ENCODE data around the gene ATP6V1E1.

- TF ChIP-seq, protein P1, sequence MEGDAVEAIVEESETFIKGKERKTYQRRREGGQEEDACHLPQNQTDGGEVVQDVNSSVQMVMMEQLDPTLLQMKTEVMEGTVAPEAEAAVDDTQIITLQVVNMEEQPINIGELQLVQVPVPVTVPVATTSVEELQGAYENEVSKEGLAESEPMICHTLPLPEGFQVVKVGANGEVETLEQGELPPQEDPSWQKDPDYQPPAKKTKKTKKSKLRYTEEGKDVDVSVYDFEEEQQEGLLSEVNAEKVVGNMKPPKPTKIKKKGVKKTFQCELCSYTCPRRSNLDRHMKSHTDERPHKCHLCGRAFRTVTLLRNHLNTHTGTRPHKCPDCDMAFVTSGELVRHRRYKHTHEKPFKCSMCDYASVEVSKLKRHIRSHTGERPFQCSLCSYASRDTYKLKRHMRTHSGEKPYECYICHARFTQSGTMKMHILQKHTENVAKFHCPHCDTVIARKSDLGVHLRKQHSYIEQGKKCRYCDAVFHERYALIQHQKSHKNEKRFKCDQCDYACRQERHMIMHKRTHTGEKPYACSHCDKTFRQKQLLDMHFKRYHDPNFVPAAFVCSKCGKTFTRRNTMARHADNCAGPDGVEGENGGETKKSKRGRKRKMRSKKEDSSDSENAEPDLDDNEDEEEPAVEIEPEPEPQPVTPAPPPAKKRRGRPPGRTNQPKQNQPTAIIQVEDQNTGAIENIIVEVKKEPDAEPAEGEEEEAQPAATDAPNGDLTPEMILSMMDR (IDR thresholded peaks at IDR 0.05): no peak
- TF ChIP-seq POLR2A (IDR thresholded peaks at IDR 0.05): no peak
Measured at GRCh38 chr22:17576470-17576869, 52.1 kb downstream of the ATP6V1E1 start.

Data from adrenal gland (tissue), 5 donors.